MCF 10A (cell line): Measurements from ENCODE around the gene FOXC2. TPM values are rescaled to one million over a fixed set of nuclear protein-coding genes. Genes with fewer than 3 reads are reported as not detected.

Experiments
- BruUV-seq: library from RNA; stranded (reverse); fragments of 400-500 nt; replicated peaks from 2 replicates; lab custom pipeline; 2021; lab: Mats Ljungman, UMichigan
- CTCF ChIA-PET: fragments of 300-600 bp; sonication (Branson Sonifier 250); formaldehyde crosslinking; extraction: SDS; loops from one replicate; lab custom pipeline; 2021; ENCODE audit warnings: antibody characterized with exemption, inconsistent platforms; lab: Yijun Ruan, JAX
- POLR2A ChIA-PET: fragments of 300-600, 350-650 bp; sonication (Branson Sonifier 250); formaldehyde crosslinking; extraction: SDS; loops from one replicate; lab custom pipeline; 2020; ENCODE audit warnings: antibody characterized with exemption, inconsistent platforms; lab: Yijun Ruan, JAX
- DNase-seq: peaks from one replicate; pipeline ENCODE4 v3.0.0-alpha.2; 2018; ENCODE audit not compliant: unreplicated experiment
- H3K27ac Mint-ChIP-seq: one replicate; pipeline ENCODE4 v1.8.0; 2022; ENCODE audit warnings: mild to moderate bottlenecking, low read depth, mixed read lengths; ENCODE audit not compliant: unreplicated experiment
- H3K27me3 Mint-ChIP-seq: one replicate; pipeline ENCODE4 v1.8.0; 2022; ENCODE audit warnings: mixed read lengths; ENCODE audit not compliant: insufficient read depth, unreplicated experiment
- H3K36me3 Mint-ChIP-seq: one replicate; pipeline ENCODE4 v1.8.0; 2022; ENCODE audit warnings: mild to moderate bottlenecking, moderate library complexity, mixed read lengths; ENCODE audit not compliant: insufficient read depth, unreplicated experiment
- H3K4me1 Mint-ChIP-seq: one replicate; pipeline ENCODE4 v1.8.0; 2022; ENCODE audit warnings: mixed read lengths; ENCODE audit not compliant: insufficient read depth, unreplicated experiment
- H3K4me3 Mint-ChIP-seq: one replicate; pipeline ENCODE4 v1.8.0; 2022; ENCODE audit warnings: mild to moderate bottlenecking, moderate library complexity, mixed read lengths; ENCODE audit not compliant: unreplicated experiment
- H3K9me3 Mint-ChIP-seq: one replicate; pipeline ENCODE4 v1.8.0; 2022; ENCODE audit warnings: mixed read lengths; ENCODE audit not compliant: unreplicated experiment
- CTCF ChIP-seq: fragments of 200-600 bp; IDR thresholded peaks from one replicate; pipeline ENCODE4 v1.8.0; 2022; ENCODE audit warnings: antibody characterized with exemption, mild to moderate bottlenecking; ENCODE audit not compliant: unreplicated experiment
- intact Hi-C: fragments of 100-400 bp; cut with micrococcal nuclease; formaldehyde crosslinking; loops from 2 replicates; pipeline ENCODE4 v1.14.1; 2022
- total RNA-seq: library from RNA; stranded (reverse); gene quantifications from 2 replicates; pipeline ENCODE4 v1.2.3, GENCODE V29; 2022

The FOXC2 gene
- total RNA-seq, 1 experiment from 2014 or later: 22.5 TPM

GRCh38 chr16:86557587-86557986, 9.0 kb upstream of the FOXC2 start:
- CTCF ChIA-PET: interaction anchor here (1.4 to 1.6 kb wide), 2 partner anchors 504 to 505 kb away, joined by 5 to 6 read pairs; no protein-coding TSS in a partner anchor
- peaks cover 10% of the 10 kb centered on the region for H3K36me3 Mint-ChIP-seq
- BruUV-seq: no TSS peak

GRCh38 chr16:86558355-86559193, 8.1 kb upstream of the FOXC2 start:
- POLR2A ChIA-PET: no interaction called here

More at GRCh38 chr16:86557587-86557986, 9.0 kb upstream of the FOXC2 start:
- POLR2A ChIA-PET: no interaction called here
- Mint-ChIP-seq H3K27ac (no peak overlapping the region), H3K27me3 (no peaks in the 10 kb centered on the region), H3K9me3 (no peaks in the 10 kb centered on the region), H3K4me3 (no peak overlapping the region), H3K4me1 (no peaks in the 10 kb centered on the region)
- no peak for DNase-seq
- TF ChIP-seq CTCF: no peak
- intact Hi-C loops: no loop called here

GRCh38 chr16:86559802-86560305, 6.8 kb upstream of the FOXC2 start:
- H3K4me3 Mint-ChIP-seq: no peak overlapping the region
- TF ChIP-seq CTCF: no peak
- H3K36me3 Mint-ChIP-seq: no peaks in the 10 kb centered on the region
- no TSS peak for BruUV-seq
- CTCF ChIA-PET: interaction anchor here (0.6 to 5.8 kb wide), 2 partner anchors 16 to 719 kb away, joined by 4 to 77 read pairs; no protein-coding TSS in a partner anchor
- no peak overlapping the region for H3K27ac Mint-ChIP-seq
- peaks cover 10% of the 10 kb centered on the region for H3K4me1 Mint-ChIP-seq
- no peaks in the 10 kb centered on the region for H3K9me3 Mint-ChIP-seq
- intact Hi-C loops: loop anchor here (5.0 to 10.0 kb wide), 3 partner anchors 642 to 1205 kb away; partner anchors contain the start of gene KLHDC4
- H3K27me3 Mint-ChIP-seq: no peaks in the 10 kb centered on the region
- DNase-seq: no peak
- POLR2A ChIA-PET: no interaction called here

More at GRCh38 chr16:86558355-86559193, 8.1 kb upstream of the FOXC2 start:
- Mint-ChIP-seq H3K27ac (no peak overlapping the region), H3K27me3 (no peaks in the 10 kb centered on the region), H3K36me3 (peaks cover 6% of the 10 kb centered on the region), H3K9me3 (no peaks in the 10 kb centered on the region), H3K4me3 (no peak overlapping the region), H3K4me1 (peaks cover 6% of the 10 kb centered on the region)
- intact Hi-C loops: no loop called here
- CTCF ChIA-PET: interaction anchor here (0.7 to 1.6 kb wide), 4 partner anchors 17 to 1810 kb away, joined by 3 to 6 read pairs (median 4); no protein-coding TSS in a partner anchor
- no peak for DNase-seq
- BruUV-seq: no TSS peak
- TF ChIP-seq CTCF: no peak

- DNase-seq: no peak
- H3K4me1 Mint-ChIP-seq: peaks cover 10% of the 10 kb centered on the region
- no TSS peak for BruUV-seq
- H3K27ac Mint-ChIP-seq: no peak overlapping the region
- POLR2A ChIA-PET: interaction anchor here (0.7 kb wide), 1 partner anchor 501 kb away, joined by 3 read pairs; no protein-coding TSS in a partner anchor
- no peak overlapping the region for H3K4me3 Mint-ChIP-seq
- CTCF ChIA-PET: interaction anchor here (0.7 to 5.8 kb wide), 7 partner anchors 499 to 753 kb away, joined by 3 to 88 read pairs (median 4); no protein-coding TSS in a partner anchor
- no peaks in the 10 kb centered on the region for H3K27me3 Mint-ChIP-seq
- intact Hi-C loops: loop anchor here (5.0 to 10.0 kb wide), 3 partner anchors 640 to 1202 kb away; partner anchors contain the start of gene KLHDC4
- H3K9me3 Mint-ChIP-seq: no peaks in the 10 kb centered on the region
- no peaks in the 10 kb centered on the region for H3K36me3 Mint-ChIP-seq
- TF ChIP-seq CTCF: no peak
These were observed 4.3 kb upstream of the FOXC2 start for GRCh38 chr16:86562356-86562755.
